IMR-90 (cell line): Measurements from ENCODE around the gene GPR3.

Experiments
- CTCF ChIP-seq: conservative IDR thresholded peaks from 2 replicates; pipeline ENCODE4 v1.5.1; 2012; ENCODE audit warnings: mild to moderate bottlenecking, low read depth, low read length, improper control_type of control experiment
- ELK1 ChIP-seq: fragments of 150-350 bp; IDR thresholded peaks from 2 replicates; pipeline ENCODE4 v1.6.1; 2016; ENCODE audit warnings: low read depth, mild to moderate bottlenecking, low read length, moderate library complexity, borderline replicate concordance
- FOS ChIP-seq: fragments of 150-350 bp; IDR thresholded peaks from 2 replicates; pipeline ENCODE4 v1.6.1; 2016; ENCODE audit warnings: low read depth, low read length
- MXI1 ChIP-seq: IDR thresholded peaks from 2 replicates; pipeline ENCODE4 v1.6.1; 2012; ENCODE audit warnings: low read depth, mild to moderate bottlenecking, low read length, moderate library complexity, borderline replicate concordance
- POLR2A ChIP-seq: IDR thresholded peaks from 2 replicates; pipeline ENCODE4 v1.6.1; 2012; ENCODE audit warnings: mild to moderate bottlenecking, low read depth, low read length
- RAD21 ChIP-seq: IDR thresholded peaks from 2 replicates; pipeline ENCODE4 v1.6.1; 2012; ENCODE audit warnings: low read length, improper control_type of control experiment
- RCOR1 ChIP-seq: IDR thresholded peaks from 2 replicates; pipeline ENCODE4 v1.6.1; 2012; ENCODE audit warnings: mild to moderate bottlenecking, low read length, improper control_type of control experiment; ENCODE audit not compliant: insufficient replicate concordance
- SMC3 ChIP-seq: fragments of 150-350 bp; IDR thresholded peaks from 2 replicates; pipeline ENCODE4 v1.6.1; 2016; ENCODE audit warnings: low read depth, mild to moderate bottlenecking, antibody characterized with exemption, low read length, moderate library complexity

GRCh38 chr1:27377760-27378495 is 14.5 kb upstream of the GPR3 start:
- no peak for TF ChIP-seq CTCF
- TF ChIP-seq RAD21, result no peak
- no peak for TF ChIP-seq SMC3
- no peak for TF ChIP-seq RCOR1
- no peak for TF ChIP-seq POLR2A
- no peak for TF ChIP-seq MXI1
- no peak for TF ChIP-seq ELK1
- TF ChIP-seq FOS, result no peak
